T follicular helper cell (primary cell): Measurements from ENCODE around the gene PDE7B.

Experiments
- DNase-seq: peaks from one replicate; pipeline ENCODE4 v3.0.0-alpha.2; 2020; ENCODE audit warnings: low read depth

The PDE7B gene

GRCh38 chr6:135987226-135987625 lies 135.7 kb downstream of the PDE7B start:
- no peak for DNase-seq

GRCh38 chr6:135990439-135990838 lies 138.9 kb downstream of the PDE7B start:
- no peak for DNase-seq

- DNase-seq: no peak
Observed at GRCh38 chr6:135990855-135991464, 139.5 kb downstream of the PDE7B start.

GRCh38 chr6:135992739-135993138 lies 141.2 kb downstream of the PDE7B start:
- no peak for DNase-seq

- no peak for DNase-seq
Observed at GRCh38 chr6:135993361-135993760, 141.9 kb downstream of the PDE7B start.

- no peak for DNase-seq
Observed at GRCh38 chr6:135994857-135995544, 143.5 kb downstream of the PDE7B start.

- DNase-seq: no peak
Observed at GRCh38 chr6:135995545-135995898, 144.0 kb downstream of the PDE7B start.

- DNase-seq: no peak
Observed at GRCh38 chr6:135996668-135997067, 145.2 kb downstream of the PDE7B start.

GRCh38 chr6:135999393-135999792 lies 147.9 kb downstream of the PDE7B start:
- DNase-seq: no peak

- DNase-seq: no peak
Observed at GRCh38 chr6:136007345-136007744, 155.8 kb downstream of the PDE7B start.

- DNase-seq: no peak
Observed at GRCh38 chr6:136011475-136011874, 160.0 kb downstream of the PDE7B start.

- DNase-seq: no peak
Observed at GRCh38 chr6:136012198-136012887, 160.8 kb downstream of the PDE7B start.

- DNase-seq: no peak
Observed at GRCh38 chr6:136012943-136013342, 161.4 kb downstream of the PDE7B start.

- DNase-seq: no peak
Observed at GRCh38 chr6:136014454-136015437, 163.2 kb downstream of the PDE7B start.

- no peak for DNase-seq
Observed at GRCh38 chr6:136015531-136015930, 164.0 kb downstream of the PDE7B start.

GRCh38 chr6:136016228-136017225 lies 165.0 kb downstream of the PDE7B start:
- no peak for DNase-seq

- no peak for DNase-seq
Observed at GRCh38 chr6:136020691-136021090, 169.2 kb downstream of the PDE7B start.

- no peak for DNase-seq
Observed at GRCh38 chr6:136022224-136022874, 170.8 kb downstream of the PDE7B start.

GRCh38 chr6:136024711-136025110 lies 173.2 kb downstream of the PDE7B start:
- DNase-seq: no peak

- no peak for DNase-seq
Observed at GRCh38 chr6:136025736-136026135, 174.2 kb downstream of the PDE7B start.
